ENCODE measurements around the gene POLR2L. TPM values are rescaled to one million over a fixed set of nuclear protein-coding genes. Genes with fewer than 3 reads are reported as not detected.
A peak's percentile ranks its signal among the peaks of the same experiment; 100 is the strongest.

Gene POLR2L
- total and polyA plus RNA-seq, 2 of the 13 experiments (the other 11 are each of a cell fraction or from before 2014, with no cell fraction given) = 104 to 114 TPM

DNA sequence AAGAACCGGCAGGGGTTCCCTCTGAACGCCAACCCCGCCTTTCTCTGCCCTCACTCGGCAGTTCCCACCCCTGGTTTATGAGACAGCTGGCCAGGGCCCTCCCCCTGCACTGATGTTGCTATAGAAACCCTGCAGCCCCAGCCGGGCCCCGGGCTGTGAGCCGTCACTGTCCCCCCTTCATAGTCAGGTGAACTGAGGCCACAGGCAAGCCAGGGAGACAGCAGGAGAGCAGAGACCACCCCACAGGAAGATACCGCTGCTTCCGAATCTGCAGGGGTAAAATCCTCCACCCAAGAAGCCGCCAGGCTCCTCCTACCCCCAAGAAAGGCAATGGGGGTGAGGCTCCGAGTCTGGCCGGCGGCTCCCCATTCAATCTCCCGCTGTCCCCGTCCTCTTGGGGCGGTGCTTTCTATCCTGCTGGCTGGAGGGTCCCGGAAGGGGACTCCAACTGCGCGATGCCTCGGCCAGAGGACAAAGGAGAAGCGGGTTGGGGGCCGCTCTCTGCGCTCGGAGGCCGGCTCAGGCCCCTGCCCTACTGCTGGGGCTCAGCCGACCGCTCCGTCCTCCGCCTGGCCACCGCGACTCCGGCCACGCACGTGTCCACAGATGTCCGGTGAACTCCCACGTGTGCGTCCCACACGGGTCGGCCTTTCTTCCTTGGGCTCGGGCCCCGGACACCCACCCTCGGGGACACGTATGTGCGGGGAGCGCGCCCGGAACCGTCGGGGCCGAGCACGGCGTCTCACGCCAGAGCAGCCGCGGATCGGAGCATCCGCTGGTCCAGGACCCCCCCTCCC lies 44.8 kb downstream of the POLR2L start (continued):
- TF ChIP-seq, protein P1, sequence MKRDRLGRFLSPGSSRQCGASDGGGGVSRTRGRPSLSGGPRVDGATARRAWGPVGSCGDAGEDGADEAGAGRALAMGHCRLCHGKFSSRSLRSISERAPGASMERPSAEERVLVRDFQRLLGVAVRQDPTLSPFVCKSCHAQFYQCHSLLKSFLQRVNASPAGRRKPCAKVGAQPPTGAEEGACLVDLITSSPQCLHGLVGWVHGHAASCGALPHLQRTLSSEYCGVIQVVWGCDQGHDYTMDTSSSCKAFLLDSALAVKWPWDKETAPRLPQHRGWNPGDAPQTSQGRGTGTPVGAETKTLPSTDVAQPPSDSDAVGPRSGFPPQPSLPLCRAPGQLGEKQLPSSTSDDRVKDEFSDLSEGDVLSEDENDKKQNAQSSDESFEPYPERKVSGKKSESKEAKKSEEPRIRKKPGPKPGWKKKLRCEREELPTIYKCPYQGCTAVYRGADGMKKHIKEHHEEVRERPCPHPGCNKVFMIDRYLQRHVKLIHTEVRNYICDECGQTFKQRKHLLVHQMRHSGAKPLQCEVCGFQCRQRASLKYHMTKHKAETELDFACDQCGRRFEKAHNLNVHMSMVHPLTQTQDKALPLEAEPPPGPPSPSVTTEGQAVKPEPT (CRISPR knock-in tag; IDR thresholded peaks at IDR 0.05; ENCODE audit: low read depth) = no peak
- no peak; the same call in 1 of the 2 replicates for TF ChIP-seq ZNF790 (CRISPR knock-in tag; IDR thresholded peaks at IDR 0.05; ENCODE audit: borderline replicate concordance)
- TF ChIP-seq MTA1 (CRISPR knock-in tag; IDR thresholded peaks at IDR 0.05; ENCODE audit: borderline replicate concordance) = no peak
- no peak for TF ChIP-seq ISX (CRISPR knock-in tag; conservative IDR thresholded peaks at IDR 0.05)
- TF ChIP-seq POLR2A (IDR thresholded peaks at IDR 0.05; ENCODE audit: insufficient read depth in 1 of 2, low read depth in 2 of 2, low read length in 2 of 2) = peak in 1 of 2 experiments; percentile 36; a peak in 1 of 4 replicates
- no peak for TF ChIP-seq FOXK1 (CRISPR knock-in tag; IDR thresholded peaks at IDR 0.05; ENCODE audit: borderline replicate concordance, low read depth)
- no peak for TF ChIP-seq ZNF772 (CRISPR knock-in tag; IDR thresholded peaks at IDR 0.05)
- no peak for TF ChIP-seq HMG20A (CRISPR knock-in tag; IDR thresholded peaks at IDR 0.05; ENCODE audit: borderline replicate concordance)
- TF ChIP-seq ZC3H13 (CRISPR knock-in tag; IDR thresholded peaks at IDR 0.05) = no peak
- no peak for TF ChIP-seq SMARCE1 (IDR thresholded peaks at IDR 0.05; ENCODE audit: borderline replicate concordance)
- TF ChIP-seq TSC22D2 (CRISPR knock-in tag; IDR thresholded peaks at IDR 0.05; ENCODE audit: borderline replicate concordance) = no peak
- TF ChIP-seq ARNT2 (CRISPR knock-in tag; IDR thresholded peaks at IDR 0.05; ENCODE audit: low read depth) = no peak; the same call in 1 of the 2 replicates
- peak; percentile 58; the same call in 1 of the 2 replicates for TF ChIP-seq BRD4 (CRISPR knock-in tag; IDR thresholded peaks at IDR 0.05)
- no peak for TF ChIP-seq ZMAT3 (CRISPR knock-in tag; conservative IDR thresholded peaks at IDR 0.05)
- TF ChIP-seq ZNF766 (CRISPR knock-in tag; IDR thresholded peaks at IDR 0.05; ENCODE audit: borderline replicate concordance) = no peak
- TF ChIP-seq ZNF317 (CRISPR knock-in tag; IDR thresholded peaks at IDR 0.05) = peak; percentile 26; the same call in 1 of the 2 replicates
- TF ChIP-seq, protein P2, sequence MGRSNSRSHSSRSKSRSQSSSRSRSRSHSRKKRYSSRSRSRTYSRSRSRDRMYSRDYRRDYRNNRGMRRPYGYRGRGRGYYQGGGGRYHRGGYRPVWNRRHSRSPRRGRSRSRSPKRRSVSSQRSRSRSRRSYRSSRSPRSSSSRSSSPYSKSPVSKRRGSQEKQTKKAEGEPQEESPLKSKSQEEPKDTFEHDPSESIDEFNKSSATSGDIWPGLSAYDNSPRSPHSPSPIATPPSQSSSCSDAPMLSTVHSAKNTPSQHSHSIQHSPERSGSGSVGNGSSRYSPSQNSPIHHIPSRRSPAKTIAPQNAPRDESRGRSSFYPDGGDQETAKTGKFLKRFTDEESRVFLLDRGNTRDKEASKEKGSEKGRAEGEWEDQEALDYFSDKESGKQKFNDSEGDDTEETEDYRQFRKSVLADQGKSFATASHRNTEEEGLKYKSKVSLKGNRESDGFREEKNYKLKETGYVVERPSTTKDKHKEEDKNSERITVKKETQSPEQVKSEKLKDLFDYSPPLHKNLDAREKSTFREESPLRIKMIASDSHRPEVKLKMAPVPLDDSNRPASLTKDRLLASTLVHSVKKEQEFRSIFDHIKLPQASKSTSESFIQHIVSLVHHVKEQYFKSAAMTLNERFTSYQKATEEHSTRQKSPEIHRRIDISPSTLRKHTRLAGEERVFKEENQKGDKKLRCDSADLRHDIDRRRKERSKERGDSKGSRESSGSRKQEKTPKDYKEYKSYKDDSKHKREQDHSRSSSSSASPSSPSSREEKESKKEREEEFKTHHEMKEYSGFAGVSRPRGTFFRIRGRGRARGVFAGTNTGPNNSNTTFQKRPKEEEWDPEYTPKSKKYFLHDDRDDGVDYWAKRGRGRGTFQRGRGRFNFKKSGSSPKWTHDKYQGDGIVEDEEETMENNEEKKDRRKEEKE (IDR thresholded peaks at IDR 0.05) = no peak
- TF ChIP-seq POGZ (CRISPR knock-in tag; IDR thresholded peaks at IDR 0.05) = no peak
- no peak for TF ChIP-seq ZNF282 (IDR thresholded peaks at IDR 0.05; ENCODE audit: partially characterized antibody)
- TF ChIP-seq ZNF558 (CRISPR knock-in tag; IDR thresholded peaks at IDR 0.05; ENCODE audit: borderline replicate concordance) = no peak
- no peak for TF ChIP-seq BRF2 (CRISPR knock-in tag; IDR thresholded peaks at IDR 0.05)
- no peak for TF ChIP-seq FOXA1 (IDR thresholded peaks at IDR 0.05)
- no peak for TF ChIP-seq FOXA1 (CRISPR knock-in tag; IDR thresholded peaks at IDR 0.05)
- 0 out of 2 replicates have a peak, but pooled peaks have one; percentile 48 for TF ChIP-seq ZNF546 (CRISPR knock-in tag; conservative IDR thresholded peaks at IDR 0.05)
- TF ChIP-seq GATA4 (IDR thresholded peaks at IDR 0.05; ENCODE audit: borderline replicate concordance, low read depth) = no peak
- no peak for TF ChIP-seq HNRNPK (IDR thresholded peaks at IDR 0.05; ENCODE audit: low read depth, low read length, poor library complexity, severe bottlenecking)
